HL-60 (cell line): ENCODE results near the gene SIX6.
A peak's percentile ranks its signal among the peaks of the same experiment; 100 is the strongest.

Experiments
- DNase-seq, 2 experiments: peaks; one replicate each; pipeline ENCODE4 v3.0.0-alpha.2; 2010 to 2020; ENCODE audit warnings: low read depth in 1 of 2, low spot score in 1 of 2
- H3K27ac ChIP-seq: fragments of 250-450 bp; sonication (Bioruptor Pico); replicated peaks from 2 replicates; pipeline ENCODE4 v1.5.1; 2020; ENCODE audit warnings: mild to moderate bottlenecking, moderate library complexity
- H3K27me3 ChIP-seq: fragments of 250-450 bp; sonication (Bioruptor Pico); 2 replicates; pipeline ENCODE4 v1.5.1; 2021; ENCODE audit warnings: mild to moderate bottlenecking, moderate library complexity; ENCODE audit not compliant: insufficient read depth, poor library complexity, severe bottlenecking
- H3K4me3 ChIP-seq: replicated peaks from 2 replicates; pipeline ENCODE4 v1.5.1; 2011; ENCODE audit warnings: mild to moderate bottlenecking, control low read depth, low read length; ENCODE audit not compliant: insufficient read depth
- GABPA ChIP-seq: IDR thresholded peaks from 2 replicates; pipeline ENCODE4 v1.6.1; 2012; ENCODE audit warnings: low read depth
- POLR2AphosphoS5 ChIP-seq: IDR thresholded peaks from 2 replicates; pipeline ENCODE4 v1.6.1; 2012; ENCODE audit warnings: low read depth
- SPI1 ChIP-seq: IDR thresholded peaks from 2 replicates; pipeline ENCODE4 v1.6.1; 2012; ENCODE audit warnings: low read depth, mild to moderate bottlenecking, borderline replicate concordance
- TF ChIP-seq, protein P1 (sequence below): IDR thresholded peaks from one replicate; pipeline ENCODE4 v1.5.1; 2011; ENCODE audit warnings: low read length, control low read depth, inconsistent platforms; ENCODE audit not compliant: insufficient read depth
- TF ChIP-seq, protein P2 (sequence below): IDR thresholded peaks from 2 replicates; pipeline ENCODE4 v1.6.1; 2012; ENCODE audit warnings: low read depth; ENCODE audit not compliant: insufficient replicate concordance

SIX6 gene

DNA sequence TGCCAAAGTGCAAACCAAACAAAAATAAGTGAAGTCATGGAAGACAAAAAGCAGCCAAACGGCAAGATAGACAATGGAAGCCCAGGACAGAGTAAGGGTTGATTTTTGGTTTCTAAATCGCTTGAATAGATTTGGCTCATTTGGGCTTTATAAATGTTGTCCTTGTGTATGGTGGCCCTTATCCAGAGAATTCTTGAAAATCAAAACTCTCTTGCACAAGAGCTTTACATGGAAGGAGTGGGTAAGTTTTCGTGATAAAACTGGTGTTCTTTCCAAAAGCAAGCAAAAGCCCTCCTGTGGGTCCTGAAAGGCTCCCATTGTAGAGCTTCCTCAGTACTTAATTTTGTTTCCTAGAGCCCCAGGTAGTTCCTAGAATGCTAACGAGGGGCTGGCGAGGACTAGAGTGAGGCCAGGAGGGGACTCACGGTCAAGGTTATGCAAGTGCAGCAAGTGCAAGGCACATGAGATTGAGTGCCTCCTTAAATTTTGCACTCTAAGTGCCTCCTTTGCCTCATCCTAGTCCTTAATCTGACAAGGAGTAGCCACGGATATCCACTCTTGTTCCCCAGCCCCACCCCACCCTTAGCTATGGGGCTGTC is 4.1 kb downstream of the SIX6 start:
- DNase-seq, result no peak
- H3K27me3 ChIP-seq, result peaks cover 78% of the 10 kb centered on the region
- no peak overlapping the region for H3K27ac ChIP-seq
- no peak overlapping the region for H3K4me3 ChIP-seq
- TF ChIP-seq, protein P1, sequence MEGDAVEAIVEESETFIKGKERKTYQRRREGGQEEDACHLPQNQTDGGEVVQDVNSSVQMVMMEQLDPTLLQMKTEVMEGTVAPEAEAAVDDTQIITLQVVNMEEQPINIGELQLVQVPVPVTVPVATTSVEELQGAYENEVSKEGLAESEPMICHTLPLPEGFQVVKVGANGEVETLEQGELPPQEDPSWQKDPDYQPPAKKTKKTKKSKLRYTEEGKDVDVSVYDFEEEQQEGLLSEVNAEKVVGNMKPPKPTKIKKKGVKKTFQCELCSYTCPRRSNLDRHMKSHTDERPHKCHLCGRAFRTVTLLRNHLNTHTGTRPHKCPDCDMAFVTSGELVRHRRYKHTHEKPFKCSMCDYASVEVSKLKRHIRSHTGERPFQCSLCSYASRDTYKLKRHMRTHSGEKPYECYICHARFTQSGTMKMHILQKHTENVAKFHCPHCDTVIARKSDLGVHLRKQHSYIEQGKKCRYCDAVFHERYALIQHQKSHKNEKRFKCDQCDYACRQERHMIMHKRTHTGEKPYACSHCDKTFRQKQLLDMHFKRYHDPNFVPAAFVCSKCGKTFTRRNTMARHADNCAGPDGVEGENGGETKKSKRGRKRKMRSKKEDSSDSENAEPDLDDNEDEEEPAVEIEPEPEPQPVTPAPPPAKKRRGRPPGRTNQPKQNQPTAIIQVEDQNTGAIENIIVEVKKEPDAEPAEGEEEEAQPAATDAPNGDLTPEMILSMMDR, result no peak
- TF ChIP-seq SPI1 (no peak), GABPA (no peak), POLR2AphosphoS5 (no peak)
- TF ChIP-seq, protein P2, sequence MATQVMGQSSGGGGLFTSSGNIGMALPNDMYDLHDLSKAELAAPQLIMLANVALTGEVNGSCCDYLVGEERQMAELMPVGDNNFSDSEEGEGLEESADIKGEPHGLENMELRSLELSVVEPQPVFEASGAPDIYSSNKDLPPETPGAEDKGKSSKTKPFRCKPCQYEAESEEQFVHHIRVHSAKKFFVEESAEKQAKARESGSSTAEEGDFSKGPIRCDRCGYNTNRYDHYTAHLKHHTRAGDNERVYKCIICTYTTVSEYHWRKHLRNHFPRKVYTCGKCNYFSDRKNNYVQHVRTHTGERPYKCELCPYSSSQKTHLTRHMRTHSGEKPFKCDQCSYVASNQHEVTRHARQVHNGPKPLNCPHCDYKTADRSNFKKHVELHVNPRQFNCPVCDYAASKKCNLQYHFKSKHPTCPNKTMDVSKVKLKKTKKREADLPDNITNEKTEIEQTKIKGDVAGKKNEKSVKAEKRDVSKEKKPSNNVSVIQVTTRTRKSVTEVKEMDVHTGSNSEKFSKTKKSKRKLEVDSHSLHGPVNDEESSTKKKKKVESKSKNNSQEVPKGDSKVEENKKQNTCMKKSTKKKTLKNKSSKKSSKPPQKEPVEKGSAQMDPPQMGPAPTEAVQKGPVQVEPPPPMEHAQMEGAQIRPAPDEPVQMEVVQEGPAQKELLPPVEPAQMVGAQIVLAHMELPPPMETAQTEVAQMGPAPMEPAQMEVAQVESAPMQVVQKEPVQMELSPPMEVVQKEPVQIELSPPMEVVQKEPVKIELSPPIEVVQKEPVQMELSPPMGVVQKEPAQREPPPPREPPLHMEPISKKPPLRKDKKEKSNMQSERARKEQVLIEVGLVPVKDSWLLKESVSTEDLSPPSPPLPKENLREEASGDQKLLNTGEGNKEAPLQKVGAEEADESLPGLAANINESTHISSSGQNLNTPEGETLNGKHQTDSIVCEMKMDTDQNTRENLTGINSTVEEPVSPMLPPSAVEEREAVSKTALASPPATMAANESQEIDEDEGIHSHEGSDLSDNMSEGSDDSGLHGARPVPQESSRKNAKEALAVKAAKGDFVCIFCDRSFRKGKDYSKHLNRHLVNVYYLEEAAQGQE, result no peak

DNA sequence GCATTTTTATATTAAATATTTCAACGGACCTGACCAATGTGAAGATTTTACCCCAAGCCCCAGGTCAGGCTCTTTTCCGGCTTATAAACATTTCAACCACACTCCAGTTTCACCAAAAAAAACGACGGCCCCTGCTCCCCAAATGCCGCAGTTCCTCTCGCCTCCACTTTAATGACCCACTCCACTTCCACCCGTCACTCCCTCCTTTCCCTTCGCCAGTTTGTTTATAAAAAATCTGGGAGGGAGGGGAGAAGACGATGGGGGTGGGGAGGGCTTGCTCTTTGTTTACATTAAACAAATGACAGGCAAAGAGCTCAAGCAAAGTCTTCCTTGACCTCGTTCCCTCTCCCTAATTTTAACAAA is 5.4 kb downstream of the SIX6 start:
- Histone ChIP-seq H3K4me3 (peak overlapping the region; percentile 18), H3K27me3 (peaks cover 72% of the 10 kb centered on the region), H3K27ac (no peak overlapping the region)
- TF ChIP-seq SPI1 (no peak), GABPA (no peak), POLR2AphosphoS5 (no peak)
- TF ChIP-seq, protein P2, result no peak
- TF ChIP-seq, protein P1, result no peak
- no peak for DNase-seq

DNA sequence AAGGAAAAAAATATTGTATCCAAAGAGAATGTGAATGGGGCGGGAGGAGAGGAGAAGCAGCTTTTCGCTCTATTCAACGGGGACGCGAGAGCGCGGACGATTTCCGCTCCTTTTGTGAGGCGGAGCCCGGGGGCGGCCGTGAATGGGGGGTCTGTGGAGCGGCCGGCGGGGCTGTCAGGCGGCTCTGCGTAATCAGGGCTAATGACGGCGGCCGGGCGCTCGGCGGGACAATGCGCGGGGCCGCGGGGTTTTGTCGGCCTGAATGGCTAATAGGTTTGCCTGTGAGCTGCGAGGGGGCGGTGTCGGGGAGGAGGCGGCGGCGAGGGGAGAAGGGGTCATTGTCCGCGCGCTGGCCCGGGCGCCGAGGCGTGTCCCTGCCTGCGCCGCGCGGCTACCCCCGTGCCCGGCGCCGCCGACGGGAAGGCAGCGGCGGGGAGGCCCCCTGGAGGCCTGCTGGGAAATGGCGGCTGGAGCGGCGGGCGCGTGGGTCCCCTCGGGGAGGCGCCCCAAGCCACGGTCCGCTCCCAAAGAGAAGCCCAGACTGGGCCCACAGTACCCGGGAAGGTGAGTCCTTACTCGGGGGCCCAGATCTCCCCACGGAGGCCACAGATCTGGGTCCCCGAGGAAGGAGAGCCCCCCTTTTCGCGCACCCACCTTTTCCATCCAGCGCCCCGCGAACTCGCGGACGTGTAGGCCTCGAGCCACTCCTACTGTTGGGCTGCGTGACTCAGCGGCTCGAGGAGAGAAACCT is 6.0 kb downstream of the SIX6 start:
- Histone ChIP-seq H3K27ac (no peak overlapping the region), H3K4me3 (peak overlapping the region; percentile 18), H3K27me3 (peaks cover 68% of the 10 kb centered on the region)
- DNase-seq, result no peak
- TF ChIP-seq SPI1 (no peak), GABPA (no peak), POLR2AphosphoS5 (no peak)
- TF ChIP-seq, protein P2, result no peak
- TF ChIP-seq, protein P1, result no peak
